GM06990 (cell line): ENCODE results near the gene RPTOR.

Source experiments
- DNase-seq: peaks from one replicate; pipeline ENCODE4 v3.0.0-alpha.2; 2011; ENCODE audit not compliant: insufficient read length; ENCODE audit errors: extremely low read depth
- H3K27me3 ChIP-seq: replicated peaks from 2 replicates; pipeline ENCODE4 v1.6.0; 2011; ENCODE audit warnings: low read length; ENCODE audit not compliant: control insufficient read depth, insufficient read depth
- H3K36me3 ChIP-seq: 2 replicates; pipeline ENCODE4 v1.5.1; 2011; ENCODE audit warnings: low read length; ENCODE audit not compliant: control insufficient read depth, insufficient read depth
- H3K4me3 ChIP-seq: replicated peaks from 2 replicates; pipeline ENCODE4 v1.5.1; 2011; ENCODE audit warnings: low read depth, mild to moderate bottlenecking, control low read depth, low read length
- TF ChIP-seq, protein P1 (sequence below): IDR thresholded peaks from 2 replicates; pipeline ENCODE4 v1.5.1; 2011; ENCODE audit warnings: low read length, control low read depth, mild to moderate bottlenecking, inconsistent platforms; ENCODE audit not compliant: insufficient read depth, poor library complexity, severe bottlenecking

RPTOR gene

GRCh38 chr17:80673152-80673920 is 128.7 kb downstream of the RPTOR start:
- H3K4me3 ChIP-seq = no peak overlapping the region
- no peak for DNase-seq
- TF ChIP-seq, protein P1, sequence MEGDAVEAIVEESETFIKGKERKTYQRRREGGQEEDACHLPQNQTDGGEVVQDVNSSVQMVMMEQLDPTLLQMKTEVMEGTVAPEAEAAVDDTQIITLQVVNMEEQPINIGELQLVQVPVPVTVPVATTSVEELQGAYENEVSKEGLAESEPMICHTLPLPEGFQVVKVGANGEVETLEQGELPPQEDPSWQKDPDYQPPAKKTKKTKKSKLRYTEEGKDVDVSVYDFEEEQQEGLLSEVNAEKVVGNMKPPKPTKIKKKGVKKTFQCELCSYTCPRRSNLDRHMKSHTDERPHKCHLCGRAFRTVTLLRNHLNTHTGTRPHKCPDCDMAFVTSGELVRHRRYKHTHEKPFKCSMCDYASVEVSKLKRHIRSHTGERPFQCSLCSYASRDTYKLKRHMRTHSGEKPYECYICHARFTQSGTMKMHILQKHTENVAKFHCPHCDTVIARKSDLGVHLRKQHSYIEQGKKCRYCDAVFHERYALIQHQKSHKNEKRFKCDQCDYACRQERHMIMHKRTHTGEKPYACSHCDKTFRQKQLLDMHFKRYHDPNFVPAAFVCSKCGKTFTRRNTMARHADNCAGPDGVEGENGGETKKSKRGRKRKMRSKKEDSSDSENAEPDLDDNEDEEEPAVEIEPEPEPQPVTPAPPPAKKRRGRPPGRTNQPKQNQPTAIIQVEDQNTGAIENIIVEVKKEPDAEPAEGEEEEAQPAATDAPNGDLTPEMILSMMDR = no peak
- H3K27me3 ChIP-seq = no peaks in the 10 kb centered on the region
- H3K36me3 ChIP-seq = no peaks in the 10 kb centered on the region; the same call in 1 of the 2 replicates

GRCh38 chr17:80675438-80676095 is 130.9 kb downstream of the RPTOR start:
- TF ChIP-seq, protein P1 = no peak
- H3K4me3 ChIP-seq = no peak overlapping the region
- no peaks in the 10 kb centered on the region for H3K27me3 ChIP-seq
- no peaks in the 10 kb centered on the region for H3K36me3 ChIP-seq
- DNase-seq = no peak

GRCh38 chr17:80676096-80676466 is 131.4 kb downstream of the RPTOR start:
- H3K36me3 ChIP-seq = no peaks in the 10 kb centered on the region
- no peak for DNase-seq
- no peak overlapping the region for H3K4me3 ChIP-seq
- TF ChIP-seq, protein P1 = no peak
- no peaks in the 10 kb centered on the region for H3K27me3 ChIP-seq

- Histone ChIP-seq H3K27me3 (no peaks in the 10 kb centered on the region), H3K36me3 (no peaks in the 10 kb centered on the region), H3K4me3 (no peak overlapping the region)
- TF ChIP-seq, protein P1 = no peak
- DNase-seq = no peak
Observed at GRCh38 chr17:80676564-80676963, 131.9 kb downstream of the RPTOR start.

GRCh38 chr17:80677214-80677756 is 132.6 kb downstream of the RPTOR start:
- no peak for DNase-seq

More at GRCh38 chr17:80677214-80677756, 132.6 kb downstream of the RPTOR start:
- Histone ChIP-seq H3K4me3 (no peak overlapping the region), H3K36me3 (no peaks in the 10 kb centered on the region), H3K27me3 (no peaks in the 10 kb centered on the region)
- TF ChIP-seq, protein P1 = no peak
